IPS-20b (cell line): ENCODE measurements around the gene BRMS1.
A peak's percentile ranks its signal among the peaks of the same experiment; 100 is the strongest.

Source experiments
- H3K27ac ChIP-seq: one replicate; pipeline ENCODE4 v1.5.1; 2013; ENCODE audit warnings: low read length
- H3K27me3 ChIP-seq: 2 replicates; pipeline ENCODE4 v1.6.1; 2013; ENCODE audit warnings: mild to moderate bottlenecking, low read length, inconsistent platforms; ENCODE audit not compliant: insufficient read depth
- H3K36me3 ChIP-seq: 2 replicates; pipeline ENCODE4 v1.6.1; 2013; ENCODE audit warnings: low read depth, mild to moderate bottlenecking, inconsistent platforms, low read length, moderate library complexity; ENCODE audit not compliant: insufficient read depth
- H3K4me1 ChIP-seq: 2 replicates; pipeline ENCODE4 v1.6.1; 2013; ENCODE audit warnings: mild to moderate bottlenecking, control low read depth, inconsistent platforms, low read length, moderate library complexity; ENCODE audit not compliant: insufficient read depth
- H3K4me3 ChIP-seq: 2 replicates; pipeline ENCODE4 v1.5.1; 2013; ENCODE audit warnings: mild to moderate bottlenecking, low read length, inconsistent platforms
- H3K9ac ChIP-seq: 2 replicates; pipeline ENCODE4 v1.6.1; 2013; ENCODE audit warnings: low read depth, mild to moderate bottlenecking, inconsistent platforms, low read length, moderate library complexity
- H3K9me3 ChIP-seq: 2 replicates; pipeline ENCODE4 v1.6.1; 2013; ENCODE audit warnings: mild to moderate bottlenecking, low read depth, low read length, inconsistent platforms; ENCODE audit not compliant: insufficient read depth

The BRMS1 gene

DNA sequence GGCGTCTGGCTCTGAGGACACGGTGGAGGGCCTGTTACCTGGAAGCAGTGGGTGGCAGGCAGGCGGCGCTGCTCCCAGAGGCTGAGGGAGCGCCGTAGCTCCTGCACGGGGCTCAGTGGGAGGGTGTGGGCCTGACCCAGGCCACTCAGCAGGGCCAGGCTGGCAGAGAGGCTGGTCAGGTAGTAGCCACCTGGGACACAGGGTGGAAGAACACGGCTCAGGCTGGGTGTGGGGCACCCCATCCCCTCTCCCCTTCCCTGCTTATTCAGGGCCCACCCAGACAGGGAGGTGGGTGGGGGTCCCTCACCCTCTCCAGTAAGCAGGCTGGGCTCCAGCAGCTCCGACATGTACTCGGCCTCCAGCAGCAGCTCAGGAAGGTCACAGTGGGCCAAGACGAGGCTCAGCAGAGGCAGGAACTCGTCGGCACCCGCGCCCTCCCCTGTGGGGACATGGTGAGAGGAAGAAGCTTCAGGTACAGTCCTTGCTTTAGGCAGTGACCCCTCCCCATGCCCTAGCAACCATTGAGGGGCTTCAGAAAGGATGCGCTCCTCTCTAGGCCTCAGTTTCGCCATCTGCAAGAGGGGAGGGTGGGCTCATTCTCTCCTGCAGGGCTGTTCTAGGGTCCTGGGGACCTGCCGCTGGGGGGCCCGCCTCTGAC, 11.6 kb downstream of the BRMS1 start:
- Histone ChIP-seq H3K4me3 (no peak overlapping the region), H3K9ac (no peak overlapping the region), H3K36me3 (no peaks in the 10 kb centered on the region), H3K27ac (no peak overlapping the region), H3K9me3 (no peaks in the 10 kb centered on the region), H3K4me1 (peaks cover 6% of the 10 kb centered on the region; the same call in 1 of the 2 replicates), H3K27me3 (peaks cover 12% of the 10 kb centered on the region)

DNA sequence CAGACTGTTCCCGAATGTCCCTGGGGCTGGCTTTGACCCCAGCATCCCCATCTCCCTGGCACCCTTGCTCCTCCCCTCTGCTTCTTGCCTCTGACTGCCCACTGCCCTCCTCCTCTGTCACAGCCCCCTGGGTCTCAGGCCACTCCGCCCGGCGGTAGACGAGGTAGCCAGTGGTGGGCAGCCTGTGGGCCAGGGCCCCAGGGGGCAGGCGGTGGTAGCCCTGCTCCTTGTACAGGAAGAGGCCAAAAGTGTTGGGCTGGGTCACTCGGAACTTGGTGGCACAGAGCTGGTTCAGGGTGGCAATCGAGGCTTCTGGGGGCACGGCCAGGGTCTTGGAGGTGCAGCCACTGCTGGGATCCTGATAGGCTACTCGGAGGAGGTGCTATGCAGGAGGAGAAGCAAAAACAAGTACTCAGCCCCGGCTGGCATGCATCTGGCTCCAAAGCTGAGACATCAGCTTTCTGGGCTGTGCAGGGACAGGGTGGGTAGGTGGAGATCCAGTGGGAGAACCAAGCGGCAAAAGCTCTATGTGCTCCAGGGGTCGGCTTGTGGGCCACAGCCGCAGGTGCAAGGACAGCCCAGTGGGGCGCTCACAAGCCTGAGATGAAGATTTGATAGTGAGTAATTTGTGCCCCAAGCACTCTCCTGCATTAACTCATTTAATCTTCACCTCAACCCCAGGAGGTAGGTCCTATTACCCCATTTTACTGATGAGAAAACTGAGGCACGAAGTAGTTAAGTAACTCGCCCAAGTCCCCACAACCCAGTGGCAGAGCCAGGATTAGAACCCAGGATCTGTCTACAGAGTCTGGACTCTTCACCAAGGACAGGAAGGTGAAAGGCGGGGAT, 12.3 kb downstream of the BRMS1 start:
- no peak overlapping the region for H3K9ac ChIP-seq
- no peaks in the 10 kb centered on the region for H3K36me3 ChIP-seq

DNA sequence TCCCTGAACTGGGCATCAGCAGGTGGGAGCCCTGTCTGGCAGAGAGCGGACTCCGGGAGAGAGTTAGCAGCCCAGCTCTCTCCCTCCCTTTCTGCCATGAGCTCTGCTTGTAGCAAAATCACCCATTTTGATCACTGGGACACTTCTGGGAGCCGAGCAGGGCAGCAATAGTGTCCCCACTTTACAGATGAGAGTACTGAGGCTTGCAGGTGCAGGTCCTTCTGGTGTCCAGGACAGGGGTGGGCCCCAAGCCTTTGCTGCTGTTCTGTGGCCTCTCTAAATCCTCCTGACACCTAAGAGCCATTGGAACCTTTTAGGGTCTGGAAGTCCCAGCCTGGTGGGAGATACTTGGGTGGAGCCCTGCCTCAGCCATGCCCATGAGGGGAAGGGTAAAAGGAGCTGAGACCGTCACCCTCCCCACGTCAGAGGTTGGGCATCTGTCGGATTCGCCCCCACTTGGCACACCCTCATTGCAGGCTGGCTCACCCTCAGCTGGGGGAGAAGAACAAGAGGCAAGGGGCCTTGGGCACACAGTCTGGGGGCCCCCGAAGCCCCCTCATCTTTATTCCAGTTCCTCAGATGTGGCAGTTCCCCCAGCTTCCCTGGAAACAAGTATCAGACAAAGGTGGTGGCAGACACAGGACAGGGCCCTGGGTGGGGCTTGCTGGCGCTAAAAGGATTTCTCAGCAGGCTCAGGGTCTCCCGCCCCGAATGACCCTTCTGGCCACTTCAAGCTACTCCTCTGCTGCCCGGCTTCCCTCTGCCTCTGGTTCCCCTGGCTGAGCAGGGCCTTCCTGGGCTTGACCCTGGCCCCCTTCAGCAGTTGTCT, 13.1 kb downstream of the BRMS1 start:
- Histone ChIP-seq H3K9me3 (no peaks in the 10 kb centered on the region), H3K27me3 (peaks cover 23% of the 10 kb centered on the region), H3K9ac (no peak overlapping the region), H3K4me1 (peaks cover 6% of the 10 kb centered on the region; the same call in 1 of the 2 replicates), H3K36me3 (no peaks in the 10 kb centered on the region), H3K27ac (no peak overlapping the region), H3K4me3 (no peak overlapping the region)

More for the DNA sequence above, 12.3 kb downstream of the BRMS1 start:
- H3K4me3 ChIP-seq, result no peak overlapping the region
- peaks cover 6% of the 10 kb centered on the region; the same call in 1 of the 2 replicates for H3K4me1 ChIP-seq
- no peaks in the 10 kb centered on the region for H3K9me3 ChIP-seq
- peaks cover 18% of the 10 kb centered on the region for H3K27me3 ChIP-seq
- H3K27ac ChIP-seq, result no peak overlapping the region

DNA sequence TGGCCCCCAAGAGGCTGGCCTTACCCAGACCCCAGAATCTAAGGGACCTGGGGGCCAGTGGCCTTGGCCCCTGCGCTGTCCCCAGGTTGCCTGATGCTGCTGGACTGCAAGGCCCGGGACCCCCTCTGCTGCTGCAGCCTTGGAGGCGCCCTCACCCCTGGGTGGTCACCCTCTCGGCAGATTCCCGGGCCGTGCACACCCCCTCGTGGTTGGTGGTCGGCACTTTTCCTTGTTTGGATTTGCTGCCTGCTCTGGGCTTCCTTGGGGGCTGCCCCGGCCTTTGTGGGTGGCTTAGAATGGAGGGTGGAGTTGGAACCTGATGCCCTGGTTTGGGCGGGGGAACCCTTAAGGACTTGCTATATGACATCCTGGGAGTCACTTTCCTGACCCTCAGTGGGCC, 14.0 kb downstream of the BRMS1 start:
- no peak overlapping the region for H3K9ac ChIP-seq
- no peak overlapping the region for H3K27ac ChIP-seq
- no peaks in the 10 kb centered on the region for H3K36me3 ChIP-seq
- H3K27me3 ChIP-seq, result peaks cover 21% of the 10 kb centered on the region
- H3K4me3 ChIP-seq, result no peak overlapping the region
- H3K9me3 ChIP-seq, result no peaks in the 10 kb centered on the region
- peaks cover 6% of the 10 kb centered on the region; the same call in 1 of the 2 replicates for H3K4me1 ChIP-seq

DNA sequence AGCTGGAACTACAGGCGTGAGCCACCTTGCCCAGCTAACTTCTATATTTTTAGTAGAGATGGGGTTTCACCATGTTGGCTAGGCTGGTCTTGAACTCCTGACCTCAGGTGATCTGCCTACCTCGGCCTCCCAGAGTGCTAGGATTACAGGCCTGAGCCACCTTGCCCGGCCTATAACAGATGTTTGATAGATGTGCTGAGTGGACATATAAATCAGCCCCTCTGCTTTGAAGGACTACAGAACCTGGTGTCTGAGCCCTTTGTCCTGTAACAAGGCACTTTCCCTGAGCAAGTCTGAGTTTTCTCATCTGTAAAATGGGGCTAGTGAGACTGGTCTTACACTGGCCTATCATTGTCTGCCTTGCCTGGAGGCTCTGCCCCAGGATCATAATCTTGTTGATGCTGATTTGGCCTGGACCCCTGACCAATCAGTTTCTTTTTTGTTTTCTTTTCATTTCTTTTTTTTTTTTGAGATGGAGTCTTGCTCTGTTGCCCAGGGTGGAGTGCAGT, 15.7 kb downstream of the BRMS1 start:
- Histone ChIP-seq H3K4me3 (no peak overlapping the region), H3K27ac (no peak overlapping the region), H3K4me1 (peaks cover 4% of the 10 kb centered on the region; the same call in 1 of the 2 replicates), H3K36me3 (no peaks in the 10 kb centered on the region), H3K27me3 (peaks cover 11% of the 10 kb centered on the region), H3K9ac (no peak overlapping the region), H3K9me3 (no peaks in the 10 kb centered on the region)

DNA sequence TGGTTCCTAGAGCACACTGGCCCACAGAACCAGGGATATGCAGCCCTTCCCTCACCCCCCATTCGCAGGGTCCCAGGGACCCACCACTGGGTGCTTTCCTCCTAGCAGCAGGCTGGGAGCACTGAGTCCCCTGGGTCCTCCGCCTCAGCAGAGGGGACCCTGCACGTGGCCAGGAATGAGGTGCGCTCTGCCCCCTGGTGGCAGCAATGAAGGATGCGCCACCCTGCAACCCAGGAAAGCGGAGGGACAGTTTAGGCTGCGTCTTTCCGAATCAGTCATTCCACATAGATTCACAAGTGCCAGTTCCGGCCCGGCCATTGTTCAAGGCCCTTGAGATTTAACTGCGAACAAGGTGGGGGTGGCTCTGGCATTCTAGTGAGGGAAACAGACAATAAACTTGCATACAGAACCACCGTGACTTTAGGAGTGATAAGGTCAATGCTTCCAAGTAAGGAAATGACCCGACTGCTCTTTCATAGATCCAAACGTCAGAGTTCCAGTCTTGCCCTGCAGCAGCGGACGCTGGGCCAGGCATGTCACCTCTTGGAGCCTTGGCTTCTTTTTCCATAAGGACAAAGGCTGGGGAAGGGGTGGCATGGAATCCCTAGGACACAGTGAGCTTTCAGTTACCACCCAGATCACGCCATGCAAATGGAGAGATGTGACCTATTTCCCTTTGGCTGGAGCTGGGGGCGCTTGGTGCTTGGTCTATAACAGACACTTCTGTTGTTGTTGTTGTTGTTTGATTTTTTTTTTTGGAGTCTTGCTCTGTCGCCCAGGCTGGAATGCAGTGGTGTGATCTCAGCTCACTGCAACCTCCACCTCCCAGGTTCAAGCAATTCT, 16.4 kb downstream of the BRMS1 start:
- Histone ChIP-seq H3K27ac (no peak overlapping the region), H3K4me3 (peak overlapping the region; percentile 37), H3K9ac (peak overlapping the region; percentile 40; the same call in 1 of the 2 replicates), H3K9me3 (no peaks in the 10 kb centered on the region), H3K27me3 (peaks cover 11% of the 10 kb centered on the region), H3K4me1 (peaks cover 4% of the 10 kb centered on the region; the same call in 1 of the 2 replicates), H3K36me3 (no peaks in the 10 kb centered on the region)

DNA sequence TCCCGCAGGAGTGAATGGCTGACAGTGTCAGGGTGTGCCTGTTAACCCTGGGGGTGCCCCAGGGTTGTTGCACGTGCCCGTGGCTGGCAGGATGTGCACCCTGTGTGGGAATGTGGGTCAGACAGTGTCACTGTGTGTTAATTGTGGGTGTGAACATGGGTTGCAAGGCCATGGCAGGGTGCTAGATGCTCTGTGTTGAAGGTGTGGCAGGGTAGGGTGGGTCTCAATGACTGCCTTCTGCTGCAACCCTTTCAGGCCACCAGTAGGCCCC, 16.9 kb downstream of the BRMS1 start:
- H3K36me3 ChIP-seq, result no peaks in the 10 kb centered on the region
- no peaks in the 10 kb centered on the region for H3K9me3 ChIP-seq
- peaks cover 4% of the 10 kb centered on the region; the same call in 1 of the 2 replicates for H3K4me1 ChIP-seq
- no peak overlapping the region for H3K27ac ChIP-seq
- no peak overlapping the region for H3K4me3 ChIP-seq
- H3K27me3 ChIP-seq, result peaks cover 11% of the 10 kb centered on the region
- H3K9ac ChIP-seq, result no peak overlapping the region

DNA sequence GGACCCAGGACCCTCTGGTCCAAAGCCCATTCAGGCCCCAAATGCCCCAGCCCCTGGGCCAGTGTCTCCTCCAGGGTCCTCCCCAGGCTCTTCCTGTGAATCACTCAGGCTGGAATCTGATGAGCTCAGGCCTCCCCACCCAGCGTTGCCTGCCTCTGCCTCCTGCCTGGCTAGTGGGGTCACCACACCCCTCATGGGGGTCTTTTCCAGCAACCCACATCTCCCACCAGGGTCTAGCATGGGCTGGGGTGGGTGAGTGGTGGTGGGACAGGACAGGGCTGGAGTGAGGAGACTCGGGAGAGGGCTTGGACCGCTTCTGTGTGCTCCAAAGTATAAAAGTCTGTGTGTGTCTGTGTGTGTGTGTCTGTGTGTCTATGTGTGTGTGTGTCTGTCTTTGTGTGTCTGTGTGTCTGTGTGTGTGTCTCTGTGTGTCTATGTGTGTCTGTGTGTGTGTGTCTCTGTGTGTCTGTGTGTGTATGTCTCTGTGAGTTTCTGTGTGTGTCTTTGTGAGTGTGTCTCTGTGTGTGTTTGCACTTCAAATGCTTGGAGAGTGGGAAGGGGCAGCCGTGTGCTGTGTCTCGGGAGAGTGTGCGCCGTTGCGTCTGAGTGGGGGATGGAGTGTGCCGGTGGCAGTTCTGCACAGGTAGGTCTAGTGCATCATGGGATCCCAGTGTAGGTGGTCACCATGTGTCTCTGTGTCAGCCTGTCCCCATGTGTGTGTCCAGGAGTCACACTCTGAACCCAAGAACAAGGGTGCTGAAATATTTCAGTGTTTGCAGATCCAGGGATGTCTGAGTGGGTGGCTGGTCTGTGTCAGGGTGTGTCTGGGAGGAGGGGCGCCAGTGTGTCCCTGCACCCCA, 17.5 kb downstream of the BRMS1 start:
- Histone ChIP-seq H3K27ac (no peak overlapping the region), H3K4me1 (peaks cover 4% of the 10 kb centered on the region; the same call in 1 of the 2 replicates), H3K27me3 (peaks cover 11% of the 10 kb centered on the region), H3K9ac (no peak overlapping the region), H3K36me3 (no peaks in the 10 kb centered on the region), H3K9me3 (no peaks in the 10 kb centered on the region), H3K4me3 (no peak overlapping the region)

DNA sequence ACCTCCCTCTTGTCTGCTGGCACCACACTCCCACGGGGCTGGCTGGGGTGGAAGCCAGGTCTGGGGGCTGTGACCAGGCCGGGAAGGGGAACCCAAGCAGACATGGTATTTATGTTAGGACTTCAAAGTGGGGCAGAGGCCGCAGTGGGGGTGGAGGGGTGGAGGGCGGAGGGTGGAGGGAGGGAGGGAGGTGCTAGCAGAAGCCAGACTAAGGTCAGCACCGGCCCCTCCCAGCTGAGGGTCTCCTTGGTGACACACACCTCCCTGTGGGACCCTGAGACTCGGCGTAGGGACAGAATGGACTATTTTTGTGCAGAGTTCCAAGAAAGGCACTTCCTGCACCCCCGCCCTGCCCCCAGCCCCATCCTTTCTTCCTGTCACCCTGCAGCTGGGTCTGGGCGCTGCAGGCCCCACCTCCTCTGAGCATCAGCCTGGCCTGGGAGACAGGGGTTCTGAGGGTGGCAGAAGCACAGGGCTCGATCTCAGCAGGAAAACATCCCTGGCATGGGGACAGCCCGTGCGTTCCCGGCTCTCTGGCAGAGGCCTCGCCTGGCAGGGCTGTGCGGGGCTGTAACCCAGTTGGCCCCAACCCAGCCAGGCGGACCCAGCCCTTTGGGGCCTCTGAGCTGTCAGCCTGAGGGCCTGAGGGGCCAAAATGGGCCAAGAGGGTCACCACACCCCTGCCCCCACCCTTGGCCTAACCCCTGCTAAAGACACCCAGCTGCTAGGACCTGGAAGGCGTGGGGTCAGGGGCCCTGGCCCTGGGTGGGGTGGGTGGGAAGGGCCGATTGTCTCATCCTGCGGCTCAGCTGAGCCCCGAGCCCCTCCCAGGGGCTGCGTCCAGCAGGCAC, 18.4 kb downstream of the BRMS1 start:
- peaks cover 4% of the 10 kb centered on the region; the same call in 1 of the 2 replicates for H3K4me1 ChIP-seq
- H3K9me3 ChIP-seq, result no peaks in the 10 kb centered on the region
- no peak overlapping the region for H3K4me3 ChIP-seq
- H3K27ac ChIP-seq, result no peak overlapping the region
- no peaks in the 10 kb centered on the region for H3K36me3 ChIP-seq
- peaks cover 11% of the 10 kb centered on the region for H3K27me3 ChIP-seq
- H3K9ac ChIP-seq, result no peak overlapping the region
